Measurements from ENCODE around the gene GIMAP6. TPM values are rescaled to one million over a fixed set of nuclear protein-coding genes. Genes with fewer than 3 reads are reported as not detected.

GIMAP6 gene
- total and polyA plus RNA-seq, 2 of the 8 experiments (the other 6 are each of a cell fraction or from before 2014, with no cell fraction given), result not detected

GRCh38 chr7:150656047-150656446, 23.9 kb upstream of the GIMAP6 start:
- Histone ChIP-seq H3K56ac (replicated peaks; ENCODE audit: insufficient read length, low read depth, low read length) (no peak overlapping the region), H3K14ac (ENCODE audit: insufficient read length) (no peak overlapping the region), H3K23ac (ENCODE audit: insufficient read length) (no peak overlapping the region), H3K27me3 (replicated peaks in 1 of 4; ENCODE audit: control insufficient read depth in 3 of 4, extremely low read depth in 1 of 4, insufficient read depth in 3 of 4, low read length in 3 of 4) (peaks cover 0 to 1% (median 0%) of the 10 kb centered on the region in 4 experiments; a peak in 4 of 7 replicates), H2BK120ac (replicated peaks; ENCODE audit: low read depth, low read length) (no peak overlapping the region), H2BK5ac (ENCODE audit: low read depth, low read length) (no peak overlapping the region), H3K9me3 (ENCODE audit: insufficient read depth in 2 of 2, low read depth in 1 of 2, low read length in 1 of 2) (no peaks in the 10 kb centered on the region), H3K79me1 (ENCODE audit: low read depth, low read length) (no peaks in the 10 kb centered on the region), H2AFZ (ENCODE audit: low read length) (no peak overlapping the region), H4K20me1 (replicated peaks in 1 of 2; ENCODE audit: control insufficient read depth in 1 of 2, insufficient read depth in 2 of 2, low read length in 2 of 2) (no peaks in the 10 kb centered on the region), H4K91ac (replicated peaks; ENCODE audit: insufficient read length, low read length) (no peak overlapping the region), H3K4me2 (ENCODE audit: insufficient read depth in 1 of 2, low read depth in 2 of 2, low read length in 2 of 2) (no peak overlapping the region), H2BK12ac (ENCODE audit: low read depth, low read length) (no peak overlapping the region), H3K9ac (replicated peaks in 1 of 4; ENCODE audit: extremely low read depth in 1 of 4, low read depth in 3 of 4, low read length in 3 of 4) (no peak overlapping the region), H3K27ac (ENCODE audit: low read depth, low read length) (no peak overlapping the region), H3K4ac (replicated peaks; ENCODE audit: insufficient read length, low read depth, low read length) (no peak overlapping the region), H3K23me2 (ENCODE audit: low read depth, low read length) (no peaks in the 10 kb centered on the region), H4K5ac (ENCODE audit: insufficient read length, low read depth, low read length) (no peak overlapping the region), H2BK20ac (ENCODE audit: low read length) (no peak overlapping the region), H3K79me2 (ENCODE audit: control insufficient read depth in 1 of 2, insufficient read depth in 2 of 2, low read length in 2 of 2) (no peaks in the 10 kb centered on the region), H3K4me1 (replicated peaks in 1 of 4; ENCODE audit: control insufficient read depth in 3 of 4, insufficient read depth in 4 of 4, low read length in 3 of 4) (peaks cover 0 to 8% (median 1%) of the 10 kb centered on the region in 4 experiments; a peak in 3 of 7 replicates), H2AK5ac (ENCODE audit: low read depth, low read length) (no peak overlapping the region), H4K8ac (ENCODE audit: extremely low read depth, insufficient read depth, low read length) (no peak overlapping the region), H3K18ac (ENCODE audit: extremely low read depth, low read length) (no peak overlapping the region), H2BK15ac (ENCODE audit: low read length) (no peak overlapping the region), H3K36me3 (ENCODE audit: control insufficient read depth in 2 of 4, insufficient read depth in 4 of 4, low read length in 3 of 4) (no peaks in the 10 kb centered on the region), H3K4me3 (ENCODE audit: extremely low read depth in 1 of 4, insufficient read depth in 2 of 4, low read depth in 3 of 4, low read length in 4 of 4) (no peak overlapping the region; a peak in 1 of 8 replicates)
- ChIA-PET CTCF (ENCODE audit: partially characterized antibody) (interaction anchor here (0.6 to 0.9 kb wide), 2 partner anchors 16 to 191 kb away, joined by 3 to 4 read pairs; no protein-coding TSS in a partner anchor), POLR2A (ENCODE audit: partially characterized antibody) (no interaction called here)
- WGBS, 2 experiments (ENCODE audit: extremely low coverage in 1 of 2, insufficient coverage in 1 of 2, insufficient read length in 1 of 2, insufficient replicate concordance in 2 of 2, low coverage in 1 of 2, low lambda C conversion rate in 2 of 2, missing lambda C conversion rate in 1 of 2), result 89% methylated on average over 5 of the region's 5 CpGs; no CpG with 5 or more reads in 1 of the 2 experiments
- no peak for DNase-seq (ENCODE audit: low read depth in 1 of 2, low spot score in 2 of 2)
- no peak for FAIRE-seq
- TF ChIP-seq SRF (IDR thresholded peaks at IDR 0.05; ENCODE audit: low read depth, low read length) (no peak), KDM4A (IDR thresholded peaks at IDR 0.05; ENCODE audit: low read depth, low read length, severe bottlenecking) (no peak), SIN3A (conservative IDR thresholded peaks at IDR 0.05 in 1 of 2, IDR thresholded peaks at IDR 0.05 in 1 of 2; ENCODE audit: low read depth in 1 of 2, low read length in 2 of 2) (no peak), POLR2AphosphoS5 (IDR thresholded peaks at IDR 0.05; ENCODE audit: low read depth, low read length) (no peak), JUN (IDR thresholded peaks at IDR 0.05; ENCODE audit: low read depth, low read length) (no peak), ATF3 (IDR thresholded peaks at IDR 0.05; ENCODE audit: insufficient read depth, low read depth, low read length) (no peak), MAX (IDR thresholded peaks at IDR 0.05) (no peak), BACH1 (IDR thresholded peaks at IDR 0.05; ENCODE audit: low read length) (no peak), HDAC2 (IDR thresholded peaks at IDR 0.05; ENCODE audit: borderline replicate concordance in 1 of 2, low read depth in 2 of 2, low read length in 2 of 2) (no peak), CBX8 (IDR thresholded peaks at IDR 0.05; ENCODE audit: borderline replicate concordance, low read depth, low read length) (no peak), BCL11A (IDR thresholded peaks at IDR 0.05; ENCODE audit: low read depth in 2 of 2, low read length in 2 of 2) (no peak), EGR1 (IDR thresholded peaks at IDR 0.05; ENCODE audit: borderline replicate concordance, low read depth, low read length) (no peak), ZNF274 (IDR thresholded peaks at IDR 0.05; ENCODE audit: borderline replicate concordance, extremely low read depth, low read length) (no peak)

Data from H1 (cell line).